Neutrophil (primary cell): ENCODE measurements around the gene YIF1A.

Experiments
- H3K27ac ChIP-seq: fragments of 200-600 bp; sonication (generic); 2 replicates; pipeline ENCODE4 v1.5.1; 2016; ENCODE audit warnings: mild to moderate bottlenecking, moderate library complexity
- H3K27me3 ChIP-seq: fragments of 200-600 bp; sonication (generic); 2 replicates; pipeline ENCODE4 v1.6.0; 2016; ENCODE audit warnings: mild to moderate bottlenecking
- H3K36me3 ChIP-seq: fragments of 200-600 bp; sonication (generic); 2 replicates; pipeline ENCODE4 v1.5.1; 2017
- H3K4me1 ChIP-seq, 2 experiments: fragments of 200-600 bp in 1 of 2; sonication (generic) in 1 of 2; 1 replicate in 1 of 2; 2 replicates in 1 of 2; pipeline versions ENCODE4 v1.5.1 to v1.6.1; 2013 to 2016; ENCODE audit warnings: low read depth in 1 of 2, low read length in 1 of 2, mild to moderate bottlenecking in 1 of 2, moderate library complexity in 1 of 2; ENCODE audit not compliant: control insufficient read depth in 1 of 2, insufficient read depth in 1 of 2
- H3K4me3 ChIP-seq, 2 experiments: fragments of 200-600 bp in 1 of 2; sonication (generic) in 1 of 2; 1 replicate in 1 of 2; 2 replicates in 1 of 2; pipeline ENCODE4 v1.5.1; 2013 to 2016; ENCODE audit warnings: low read depth in 1 of 2, low read length in 1 of 2, mild to moderate bottlenecking in 1 of 2, moderate library complexity in 1 of 2
- H3K9me3 ChIP-seq: fragments of 200-600 bp; sonication (generic); 2 replicates; pipeline ENCODE4 v1.5.1; 2016
- CTCF ChIP-seq: fragments of 200-600 bp; sonication (generic); IDR thresholded peaks from 2 replicates; pipeline ENCODE4 v1.5.1; 2016; ENCODE audit warnings: antibody characterized with exemption

The YIF1A gene

GRCh38 chr11:66288671-66289547 is at the start of gene YIF1A:
YIF1A (minus strand) TSS chr11:66289143; CDS start chr11:66288985, 158 bp downstream.
- Histone ChIP-seq H3K27ac (peak within 1 kb of the TSS; percentile 65), H3K4me3 (peak within 1 kb of the TSS; percentile 69 to 86), H3K27me3 (peaks cover 46% of the 10 kb centered on the region), H3K9me3 (no peaks in the 10 kb centered on the region), H3K4me1 (peaks cover 20 to 24% of the 10 kb centered on the region in 2 experiments), H3K36me3 (no peaks in the 10 kb centered on the region)
- TF ChIP-seq CTCF, result peak; percentile 54

GRCh38 chr11:66337103-66337899 is 48.4 kb upstream of the YIF1A start:
- Histone ChIP-seq H3K9me3 (no peaks in the 10 kb centered on the region), H3K4me1 (peaks cover 22% of the 10 kb centered on the region in 2 experiments), H3K27me3 (peaks cover 20% of the 10 kb centered on the region), H3K36me3 (peaks cover 60% of the 10 kb centered on the region), H3K4me3 (no peak overlapping the region), H3K27ac (no peak overlapping the region)
- TF ChIP-seq CTCF, result no peak

- H3K4me1 ChIP-seq, result peaks cover 22% of the 10 kb centered on the region in 2 experiments
- peaks cover 52% of the 10 kb centered on the region for H3K36me3 ChIP-seq
- peaks cover 20% of the 10 kb centered on the region for H3K27me3 ChIP-seq
- H3K27ac ChIP-seq, result no peak within 1 kb of the TSS
- H3K9me3 ChIP-seq, result no peaks in the 10 kb centered on the region
- no peak for TF ChIP-seq CTCF
- peak within 1 kb of the TSS; percentile 8 to 25 for H3K4me3 ChIP-seq
These were observed 47.5 kb upstream of the YIF1A start, which contains the start of gene RIN1 for GRCh38 chr11:66336234-66337102. RIN1 (minus strand) TSS chr11:66336434; CDS start chr11:66336402, 32 bp downstream.

GRCh38 chr11:66335531-66336233 is 46.7 kb upstream of the YIF1A start:
- H3K4me3 ChIP-seq, result peak overlapping the region; percentile 8 to 25
- peaks cover 44% of the 10 kb centered on the region for H3K36me3 ChIP-seq
- H3K27ac ChIP-seq, result no peak overlapping the region
- peaks cover 20% of the 10 kb centered on the region for H3K27me3 ChIP-seq
- H3K4me1 ChIP-seq, result peaks cover 22% of the 10 kb centered on the region in 2 experiments
- H3K9me3 ChIP-seq, result no peaks in the 10 kb centered on the region
- no peak for TF ChIP-seq CTCF
